Endothelial cell of umbilical vein (primary cell): ENCODE measurements around the gene TSPYL1.

ENCODE experiments used
- EZH2 ChIP-seq: IDR thresholded peaks from 2 replicates; pipeline ENCODE4 v1.6.1; 2012; ENCODE audit warnings: borderline replicate concordance, low read depth, mild to moderate bottlenecking, moderate library complexity, low read length, inconsistent platforms; ENCODE audit not compliant: severe bottlenecking
- TF ChIP-seq, protein P1 (sequence below), 2 donors: IDR thresholded peaks; 1 replicate in 1 of 2; 2 replicates in 1 of 2; pipeline ENCODE4 v1.5.1; 2011; ENCODE audit warnings: low read length in 2 of 2, mild to moderate bottlenecking in 2 of 2, moderate library complexity in 2 of 2, control low read depth in 1 of 2, inconsistent platforms in 1 of 2, low read depth in 1 of 2; ENCODE audit not compliant: insufficient read depth in 1 of 2; ENCODE audit errors: extremely low read depth in 1 of 2

DNA sequence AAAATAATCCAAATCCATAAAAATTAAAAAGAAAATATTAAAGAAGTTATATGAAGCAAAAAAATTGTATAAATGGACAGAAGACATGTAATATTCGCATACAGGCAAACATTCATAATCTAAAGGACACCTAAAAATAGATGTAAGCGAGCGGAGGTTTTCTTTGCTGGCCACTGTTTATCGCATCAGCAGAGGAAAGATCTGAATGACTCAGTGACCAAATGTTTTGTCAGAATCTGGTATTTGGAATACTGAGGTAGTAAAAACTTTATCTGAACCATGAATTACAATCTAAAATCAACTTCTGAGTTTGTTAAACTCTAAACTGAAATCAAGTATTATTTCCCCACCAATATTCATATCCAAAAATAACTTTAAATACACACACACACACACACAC, 33.6 kb downstream of the TSPYL1 start:
- no peak for TF ChIP-seq EZH2
- TF ChIP-seq, protein P1, sequence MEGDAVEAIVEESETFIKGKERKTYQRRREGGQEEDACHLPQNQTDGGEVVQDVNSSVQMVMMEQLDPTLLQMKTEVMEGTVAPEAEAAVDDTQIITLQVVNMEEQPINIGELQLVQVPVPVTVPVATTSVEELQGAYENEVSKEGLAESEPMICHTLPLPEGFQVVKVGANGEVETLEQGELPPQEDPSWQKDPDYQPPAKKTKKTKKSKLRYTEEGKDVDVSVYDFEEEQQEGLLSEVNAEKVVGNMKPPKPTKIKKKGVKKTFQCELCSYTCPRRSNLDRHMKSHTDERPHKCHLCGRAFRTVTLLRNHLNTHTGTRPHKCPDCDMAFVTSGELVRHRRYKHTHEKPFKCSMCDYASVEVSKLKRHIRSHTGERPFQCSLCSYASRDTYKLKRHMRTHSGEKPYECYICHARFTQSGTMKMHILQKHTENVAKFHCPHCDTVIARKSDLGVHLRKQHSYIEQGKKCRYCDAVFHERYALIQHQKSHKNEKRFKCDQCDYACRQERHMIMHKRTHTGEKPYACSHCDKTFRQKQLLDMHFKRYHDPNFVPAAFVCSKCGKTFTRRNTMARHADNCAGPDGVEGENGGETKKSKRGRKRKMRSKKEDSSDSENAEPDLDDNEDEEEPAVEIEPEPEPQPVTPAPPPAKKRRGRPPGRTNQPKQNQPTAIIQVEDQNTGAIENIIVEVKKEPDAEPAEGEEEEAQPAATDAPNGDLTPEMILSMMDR (IDR thresholded peaks at IDR 0.05; ENCODE audit: extremely low read depth in 1 of 2, insufficient read depth in 1 of 2, low read depth in 1 of 2, low read length in 2 of 2) = no peak
